Right lobe of liver (tissue), 4 donors: ENCODE results near the gene BRD1.

ENCODE experiments used
- CTCF ChIP-seq, 4 donors: fragments of 200-600 bp in 3 of 4; fragments of 450-650 bp in 1 of 4; IDR thresholded peaks; one replicate each; pipeline versions ENCODE4 v1.5.1 to v1.8.0; 2016 to 2022; ENCODE audit warnings: antibody characterized with exemption in 4 of 4, mild to moderate bottlenecking in 2 of 4
- POLR2A ChIP-seq: fragments of 450-650 bp; IDR thresholded peaks from one replicate; pipeline ENCODE4 v1.6.1; 2017; ENCODE audit warnings: antibody characterized with exemption, mild to moderate bottlenecking
- donor health status: DM: no; HTN: no; CAD: no.
- donor health status: DM: no; HTN: no; CAD: no.
- donor health status: DM: no; HTN: yes; CAD: no.

- TF ChIP-seq CTCF (IDR thresholded peaks at IDR 0.05) (no peak), POLR2A (no peak)
These were observed 89.1 kb downstream of the BRD1 start for GRCh38 chr22:49738566-49738965.
